Left ventricle myocardium inferior (tissue), 1 donor: ENCODE data around the gene NUMA1. TPM values are rescaled to one million over a fixed set of nuclear protein-coding genes. Genes with fewer than 3 reads are reported as not detected.

Source experiments
- DNase-seq: peaks from one replicate; pipeline ENCODE4 v3.0.0-alpha.2; 2020
- H3K27ac ChIP-seq: fragments of 200-600 bp; replicated peaks from 2 replicates; pipeline ENCODE4 v1.8.0; 2021
- H3K27me3 ChIP-seq: fragments of 200-600 bp; 2 replicates; pipeline ENCODE4 v1.8.0; 2021; ENCODE audit warnings: low read depth
- H3K36me3 ChIP-seq: fragments of 200-600 bp; 2 replicates; pipeline ENCODE4 v1.8.0; 2021
- H3K4me1 ChIP-seq: fragments of 200-600 bp; 2 replicates; pipeline ENCODE4 v1.8.0; 2021
- H3K4me3 ChIP-seq: fragments of 200-600 bp; 2 replicates; pipeline ENCODE4 v1.8.0; 2021; ENCODE audit warnings: mild to moderate bottlenecking, moderate library complexity
- H3K9me3 ChIP-seq: fragments of 200-600 bp; replicated peaks from 2 replicates; pipeline ENCODE4 v1.8.0; 2021
- CTCF ChIP-seq: fragments of 200-600 bp; IDR thresholded peaks from 2 replicates; pipeline ENCODE4 v1.8.0; 2021; ENCODE audit warnings: antibody characterized with exemption, mild to moderate bottlenecking, borderline replicate concordance
- intact Hi-C: fragments of 100-400 bp; cut with micrococcal nuclease; formaldehyde crosslinking; loops from one replicate; pipeline ENCODE4 v1.11.0; 2022
- total RNA-seq: library from RNA; stranded (reverse); fragmentation: NEBNext Ultra II Directional; extraction: Animal tissue kit (Norgen Biotek cat#: 25700); gene quantifications from one replicate; pipeline ENCODE4 v1.2.1, GENCODE V29; 2021
- donor health status: DM: no; HTN: yes; CAD: no; lungs with severe emphysema.

NUMA1 gene
- total RNA-seq, 1 donor from 2014 or later = 82.5 TPM

DNA sequence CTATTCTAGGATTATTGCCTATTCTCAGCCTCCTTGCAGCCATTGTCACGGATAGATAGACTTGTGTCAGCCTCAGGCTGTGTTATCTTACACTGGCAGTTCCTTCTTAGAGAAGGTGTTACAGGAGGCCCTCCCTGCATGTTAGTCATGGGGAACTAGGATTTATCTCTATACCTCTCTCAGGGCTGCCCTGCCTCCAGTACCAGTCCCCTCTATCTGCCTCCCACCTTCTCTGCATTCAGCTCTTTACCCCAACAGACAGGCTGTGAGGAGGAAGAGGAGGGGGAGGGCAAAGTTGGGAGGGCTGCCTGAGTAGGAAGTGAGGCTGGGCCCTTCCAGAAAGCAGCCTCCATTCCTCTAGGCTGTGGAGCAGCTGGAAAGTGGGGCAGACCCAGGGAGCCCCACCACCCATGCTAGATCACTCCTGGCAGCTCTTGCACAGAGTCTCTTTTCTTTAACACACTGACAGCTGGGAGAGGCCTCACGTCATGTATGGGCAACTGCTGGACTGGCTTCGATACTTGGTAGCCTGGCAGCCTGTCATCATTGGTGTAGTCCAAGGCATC lies 84.5 kb downstream of the NUMA1 start:
- peaks cover 15% of the 10 kb centered on the region for H3K36me3 ChIP-seq
- intact Hi-C loops = no loop called here
- TF ChIP-seq CTCF = no peak
- no peak overlapping the region for H3K4me3 ChIP-seq
- no peaks in the 10 kb centered on the region for H3K9me3 ChIP-seq
- H3K4me1 ChIP-seq = peaks cover 40% of the 10 kb centered on the region
- no peaks in the 10 kb centered on the region for H3K27me3 ChIP-seq
- DNase-seq = no peak
- no peak overlapping the region for H3K27ac ChIP-seq

GRCh38 chr11:71994786-71995185 lies 85.6 kb downstream of the NUMA1 start:
- no peak overlapping the region for H3K4me3 ChIP-seq
- no peaks in the 10 kb centered on the region for H3K27me3 ChIP-seq
- no peak for TF ChIP-seq CTCF
- intact Hi-C loops = no loop called here
- no peak for DNase-seq
- peaks cover 19% of the 10 kb centered on the region for H3K36me3 ChIP-seq
- peaks cover 30% of the 10 kb centered on the region for H3K4me1 ChIP-seq
- H3K9me3 ChIP-seq = no peaks in the 10 kb centered on the region
- H3K27ac ChIP-seq = no peak overlapping the region

- Histone ChIP-seq H3K27me3 (no peaks in the 10 kb centered on the region), H3K4me3 (no peak overlapping the region), H3K4me1 (peaks cover 13% of the 10 kb centered on the region), H3K27ac (no peak overlapping the region), H3K36me3 (peaks cover 19% of the 10 kb centered on the region), H3K9me3 (no peaks in the 10 kb centered on the region)
- no peak for TF ChIP-seq CTCF
- no peak for DNase-seq
- intact Hi-C loops = no loop called here
Measured at GRCh38 chr11:71992136-71992730, 88.1 kb downstream of the NUMA1 start.

- Histone ChIP-seq H3K36me3 (peaks cover 19% of the 10 kb centered on the region), H3K27ac (no peak overlapping the region), H3K4me1 (peaks cover 7% of the 10 kb centered on the region), H3K27me3 (no peaks in the 10 kb centered on the region), H3K4me3 (no peak overlapping the region), H3K9me3 (no peaks in the 10 kb centered on the region)
- no peak for TF ChIP-seq CTCF
- intact Hi-C loops = no loop called here
- DNase-seq = no peak
Measured at GRCh38 chr11:71991494-71991893, 88.8 kb downstream of the NUMA1 start.

DNA sequence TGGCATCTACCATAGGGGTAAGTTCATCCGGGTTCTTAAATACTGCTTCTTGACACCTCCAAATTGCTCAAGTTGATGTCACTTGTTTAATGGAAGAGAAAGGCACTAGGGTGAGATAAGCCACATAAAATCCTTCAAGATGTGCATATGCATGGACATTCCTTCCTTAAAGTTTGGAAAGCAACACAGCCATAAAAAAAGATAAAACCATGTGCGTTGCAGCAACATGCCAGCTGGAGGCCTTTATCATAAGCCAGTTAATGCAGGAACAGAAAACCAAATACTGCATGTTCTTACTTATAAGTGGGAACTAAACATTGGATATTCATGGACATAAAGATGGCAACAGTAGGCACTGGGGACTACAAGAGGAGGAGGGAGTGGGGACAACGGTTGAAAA lies 89.6 kb downstream of the NUMA1 start:
- no peak for DNase-seq
- intact Hi-C loops = no loop called here
- H3K4me1 ChIP-seq = peaks cover 7% of the 10 kb centered on the region
- no peaks in the 10 kb centered on the region for H3K27me3 ChIP-seq
- no peak for TF ChIP-seq CTCF
- no peak overlapping the region for H3K4me3 ChIP-seq
- peaks cover 22% of the 10 kb centered on the region for H3K36me3 ChIP-seq
- no peak overlapping the region for H3K27ac ChIP-seq
- H3K9me3 ChIP-seq = no peaks in the 10 kb centered on the region
